ENCODE results near the gene CA5A. TPM values are rescaled to one million over a fixed set of nuclear protein-coding genes. Genes with fewer than 3 reads are reported as not detected.

The CA5A gene
- total and polyA plus RNA-seq, 8 donors: 0.09 to 0.77 (median 0.16) TPM

GRCh38 chr16:87974178-87974577, 37.8 kb upstream of the CA5A start:
- TF ChIP-seq CTCF (IDR thresholded peaks at IDR 0.05): no peak
- Histone ChIP-seq H3K4me3 (no peak overlapping the region), H3K36me3 (peaks cover 0 to 29% of the 10 kb centered on the region in 2 donors), H3K27me3 (no peaks in the 10 kb centered on the region), H3K4me1 (no peaks in the 10 kb centered on the region), H3K9me3 (peaks cover 0 to 18% of the 10 kb centered on the region in 2 donors), H3K27ac (no peak overlapping the region)
- DNase-seq (no peak), ATAC-seq (no peak)
- intact Hi-C loops (cut with DNase I): no loop called here

GRCh38 chr16:87973717-87974116, 37.4 kb upstream of the CA5A start:
- ATAC-seq: no peak
- intact Hi-C loops (cut with DNase I): no loop called here
- no peak for TF ChIP-seq CTCF (IDR thresholded peaks at IDR 0.05)
- Histone ChIP-seq H3K36me3 (peaks cover 0 to 25% of the 10 kb centered on the region in 2 donors), H3K4me1 (no peaks in the 10 kb centered on the region), H3K4me3 (no peak overlapping the region), H3K9me3 (peaks cover 0 to 18% of the 10 kb centered on the region in 2 donors), H3K27me3 (no peaks in the 10 kb centered on the region), H3K27ac (no peak overlapping the region)
- no peak for DNase-seq

- peaks cover 0 to 18% of the 10 kb centered on the region in 2 donors for H3K9me3 ChIP-seq
- no peak for DNase-seq
- no peak for TF ChIP-seq CTCF (IDR thresholded peaks at IDR 0.05)
Measured at GRCh38 chr16:87971933-87972332, 35.6 kb upstream of the CA5A start.

GRCh38 chr16:87970186-87970585, 33.9 kb upstream of the CA5A start:
- no peak overlapping the region for H3K4me3 ChIP-seq
- no peak for TF ChIP-seq CTCF (IDR thresholded peaks at IDR 0.05)

More at GRCh38 chr16:87971933-87972332, 35.6 kb upstream of the CA5A start:
- Histone ChIP-seq H3K27ac (no peak overlapping the region), H3K4me1 (peaks cover 3 to 6% of the 10 kb centered on the region in 2 donors), H3K27me3 (no peaks in the 10 kb centered on the region), H3K36me3 (peaks cover 0 to 13% of the 10 kb centered on the region in 2 donors), H3K4me3 (no peak overlapping the region)
- no peak for ATAC-seq
- intact Hi-C loops (cut with DNase I): no loop called here

GRCh38 chr16:87968541-87968940, 32.2 kb upstream of the CA5A start:
- intact Hi-C loops (cut with DNase I): no loop called here
- DNase-seq (no peak), ATAC-seq (peak; percentile 21)
- H3K4me3 ChIP-seq: no peak overlapping the region
- peaks cover 11 to 32% of the 10 kb centered on the region in 2 donors for H3K4me1 ChIP-seq
- H3K27me3 ChIP-seq: no peaks in the 10 kb centered on the region
- no peak for TF ChIP-seq CTCF (IDR thresholded peaks at IDR 0.05)
- H3K36me3 ChIP-seq: peaks cover 0 to 7% of the 10 kb centered on the region in 2 donors
- peak overlapping the region in 1 of 2 donors; percentile 19 for H3K27ac ChIP-seq
- peaks cover 0 to 18% of the 10 kb centered on the region in 2 donors for H3K9me3 ChIP-seq

More at GRCh38 chr16:87970186-87970585, 33.9 kb upstream of the CA5A start:
- ATAC-seq: no peak
- no peaks in the 10 kb centered on the region for H3K27me3 ChIP-seq
- peaks cover 0 to 18% of the 10 kb centered on the region in 2 donors for H3K9me3 ChIP-seq
- H3K36me3 ChIP-seq: peaks cover 0 to 11% of the 10 kb centered on the region in 2 donors
- intact Hi-C loops (cut with DNase I): no loop called here
- no peak for DNase-seq
- peaks cover 11 to 19% of the 10 kb centered on the region in 2 donors for H3K4me1 ChIP-seq
- H3K27ac ChIP-seq: no peak overlapping the region
